Stimulated activated CD4-positive, alpha-beta T cell treated with anti-CD3 and anti-CD28 coated beads, Interleukin-15, amount 100 ng/mL, for 48 hours (primary cell): ENCODE data around the gene POLR3A.

Source experiments
- DNase-seq, 2 donors: peaks; one replicate each; pipeline ENCODE4 v3.0.0-alpha.2; 2020; ENCODE audit warnings: low read depth in 2 of 2

POLR3A gene

DNA sequence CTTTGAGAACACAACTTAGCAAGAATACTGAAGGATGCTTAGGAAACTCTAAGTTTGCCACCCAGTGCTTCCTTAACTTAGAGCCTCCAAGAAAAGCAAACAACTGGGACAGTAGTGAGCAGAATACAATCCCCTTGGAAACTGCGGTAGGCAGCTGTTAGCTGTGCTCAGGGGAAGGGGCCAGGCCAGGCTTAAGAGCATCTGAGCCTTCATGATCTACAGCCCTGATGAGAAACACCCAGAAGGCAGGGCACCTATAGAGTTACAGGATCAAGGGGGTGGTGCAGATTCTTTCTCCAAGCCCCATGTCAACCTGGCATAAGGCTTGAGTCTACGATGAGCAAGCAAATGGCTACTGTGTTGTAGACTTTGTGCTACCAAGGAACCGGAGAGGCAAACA lies 51.4 kb downstream of the POLR3A start:
- no peak for DNase-seq

DNA sequence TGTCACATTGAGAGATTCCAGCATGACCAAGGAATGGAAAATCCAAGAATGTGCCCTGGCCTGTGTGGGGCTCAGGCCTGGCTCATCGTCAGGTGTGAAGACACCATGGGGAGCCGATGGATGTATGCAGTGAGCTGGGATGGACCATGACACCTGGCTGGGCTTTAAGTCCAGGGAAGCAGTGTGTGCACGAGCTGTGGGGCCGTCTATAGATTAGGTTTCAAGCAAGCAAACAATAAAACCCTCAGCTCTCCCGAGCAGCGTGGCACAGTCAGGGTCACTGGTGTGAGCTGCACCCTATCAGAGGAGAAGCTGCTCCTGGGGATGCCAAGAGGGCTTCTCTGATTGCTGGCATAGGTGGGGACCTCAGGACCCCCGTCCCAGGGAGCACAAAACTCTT lies 52.3 kb downstream of the POLR3A start:
- DNase-seq = no peak

DNA sequence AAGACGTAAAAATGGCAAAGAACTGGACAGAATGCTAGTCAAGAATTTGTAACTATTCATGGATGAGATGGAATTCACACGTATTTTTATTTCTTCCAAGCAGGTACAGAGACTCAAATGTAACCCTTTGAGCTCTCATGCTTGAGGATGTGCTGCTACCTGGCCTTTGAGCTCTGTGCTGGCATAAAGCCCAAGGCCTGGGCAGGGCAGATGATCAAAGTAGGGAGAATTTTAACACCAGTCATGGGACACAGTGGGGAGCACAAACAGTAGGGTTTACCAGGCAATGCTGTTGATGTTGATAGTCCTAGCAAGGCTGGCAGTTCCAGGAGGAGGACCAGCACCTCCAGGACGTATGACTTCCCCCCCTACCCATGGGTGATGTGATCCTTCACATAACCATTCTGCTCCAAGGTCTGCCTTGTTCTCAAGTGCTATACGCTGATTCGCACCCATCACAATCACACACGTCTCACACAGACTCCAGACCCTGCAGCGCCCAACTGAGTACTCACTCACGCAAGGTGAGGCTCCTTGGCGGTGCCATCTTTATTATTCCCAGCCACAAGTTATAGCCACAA lies 54.1 kb downstream of the POLR3A start:
- no peak for DNase-seq

DNA sequence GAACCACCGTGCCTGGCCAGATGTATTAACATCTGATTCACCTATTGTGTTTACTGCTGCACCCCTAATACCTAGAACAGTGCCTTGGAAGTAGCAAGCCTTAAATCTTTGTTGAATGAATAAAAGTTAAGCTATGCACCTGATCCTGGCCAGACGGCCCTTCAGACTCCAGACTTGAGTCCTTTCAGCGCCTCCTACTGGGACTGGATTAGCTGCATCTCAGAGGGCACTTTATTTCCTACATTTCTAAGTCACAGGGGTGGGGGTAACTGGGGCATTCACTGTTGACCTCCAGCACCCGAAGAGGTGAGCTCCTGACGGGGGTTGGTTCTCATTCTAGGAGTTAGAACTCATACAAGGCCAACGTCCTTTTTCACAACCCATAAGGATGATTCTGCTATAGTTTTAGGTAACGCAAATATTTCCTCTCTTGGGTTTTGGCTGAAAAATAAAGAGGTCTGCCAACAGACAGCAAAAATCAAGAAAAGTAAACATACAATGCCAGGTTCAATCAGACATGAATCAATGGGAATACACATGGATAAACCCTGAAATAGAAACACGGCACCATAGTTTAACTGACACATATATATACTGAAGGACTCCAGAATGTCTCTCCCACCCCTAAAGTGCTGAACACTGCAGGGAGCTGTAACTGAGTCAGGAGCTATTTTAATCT lies 54.8 kb downstream of the POLR3A start:
- DNase-seq = no peak

DNA sequence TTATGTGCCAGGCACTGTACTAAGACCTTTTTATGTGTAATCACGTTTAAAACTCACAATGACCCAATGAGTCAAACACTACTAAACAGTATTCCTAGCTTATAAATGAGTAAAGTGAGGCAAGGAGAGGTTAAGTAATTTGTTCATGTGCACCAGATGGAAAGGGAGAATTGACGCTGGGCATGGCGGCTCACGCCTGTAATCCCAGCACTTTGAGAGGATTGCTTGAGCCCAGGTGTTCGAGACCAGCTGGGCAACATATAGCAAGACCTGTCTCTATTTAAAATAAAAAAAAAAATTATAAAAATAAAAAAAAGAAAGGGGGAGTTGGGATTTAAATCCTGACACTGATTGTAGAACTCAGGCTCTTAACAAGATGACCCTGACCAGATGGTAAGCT lies 56.0 kb downstream of the POLR3A start:
- DNase-seq = no peak

DNA sequence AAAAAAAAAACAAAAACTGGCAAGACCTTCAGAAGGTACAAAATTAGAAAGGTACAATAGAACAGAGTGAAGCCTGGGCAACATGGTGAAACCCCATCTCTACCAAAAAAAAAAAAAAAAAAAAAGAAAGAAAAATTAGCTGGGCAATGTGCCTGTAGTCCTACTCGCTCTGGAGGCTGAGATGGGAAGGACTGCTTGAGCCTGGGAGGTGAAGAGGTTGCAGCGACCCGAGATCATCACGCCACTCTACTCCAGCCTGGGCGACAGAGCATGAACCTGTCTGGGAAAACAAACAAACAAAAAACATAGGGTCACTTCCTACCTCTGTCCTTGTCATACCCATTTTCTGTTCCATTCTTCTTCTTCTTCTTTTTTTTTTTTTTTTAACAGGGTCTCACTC lies 57.2 kb downstream of the POLR3A start:
- no peak for DNase-seq

DNA sequence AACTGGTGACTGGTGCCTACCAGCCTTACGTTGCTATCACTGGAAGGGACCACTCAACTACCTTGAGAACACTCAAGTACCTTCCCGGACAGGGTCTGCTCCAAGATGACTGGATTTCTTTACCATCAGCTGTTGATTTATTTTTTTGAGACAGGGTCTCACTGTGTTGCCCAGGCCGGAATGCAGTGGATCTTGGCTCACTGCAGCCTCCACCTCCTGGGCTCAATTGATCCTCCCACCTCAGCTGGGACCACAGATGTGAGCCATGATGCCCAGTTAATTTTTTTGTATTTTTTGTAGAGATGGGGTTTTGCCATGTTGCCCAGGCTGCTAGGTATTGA lies 57.5 kb downstream of the POLR3A start:
- DNase-seq = no peak

DNA sequence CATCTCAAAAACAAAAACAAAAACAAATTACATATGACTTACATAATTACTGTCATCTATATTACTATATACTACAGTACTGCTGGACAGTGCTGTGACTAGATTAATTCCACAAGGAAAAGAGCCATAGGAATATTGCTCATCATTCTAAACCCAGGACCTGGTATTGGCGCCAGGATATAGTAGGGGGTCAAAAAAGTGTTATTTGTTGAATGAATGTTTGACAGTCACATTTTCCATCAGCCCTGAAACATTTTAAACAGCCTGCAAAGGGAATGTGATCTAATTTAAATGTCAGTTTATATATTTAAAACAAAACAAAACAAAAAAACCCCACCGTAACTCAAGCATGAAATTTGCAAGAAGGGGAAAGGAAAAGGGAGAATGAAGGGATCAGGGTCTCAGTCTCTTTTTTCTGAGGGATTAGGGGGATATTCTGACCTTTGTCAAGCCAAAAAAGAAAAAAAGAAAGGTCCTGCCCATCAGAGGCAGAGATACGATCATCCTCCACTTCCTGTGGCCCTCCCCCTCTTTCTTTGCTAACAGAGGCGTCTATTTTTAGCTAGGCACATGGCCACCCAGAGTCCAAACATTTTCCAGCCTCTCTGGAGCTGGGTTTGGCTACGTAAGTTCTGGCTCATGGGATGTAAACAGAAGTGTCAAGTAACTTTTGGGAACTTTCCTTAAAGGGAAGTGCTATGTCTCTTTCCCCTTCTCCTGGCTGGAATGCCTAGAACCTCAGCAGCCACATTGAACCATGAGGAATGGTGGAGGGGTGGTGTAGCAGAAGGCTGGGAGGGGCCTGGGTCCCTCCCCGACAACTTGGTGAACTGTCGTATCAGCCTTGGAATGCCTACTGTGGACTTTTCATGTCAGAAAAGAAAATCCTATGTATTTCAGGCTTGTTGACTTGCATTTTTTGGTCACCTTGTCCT lies 58.2 kb downstream of the POLR3A start:
- no peak for DNase-seq

DNA sequence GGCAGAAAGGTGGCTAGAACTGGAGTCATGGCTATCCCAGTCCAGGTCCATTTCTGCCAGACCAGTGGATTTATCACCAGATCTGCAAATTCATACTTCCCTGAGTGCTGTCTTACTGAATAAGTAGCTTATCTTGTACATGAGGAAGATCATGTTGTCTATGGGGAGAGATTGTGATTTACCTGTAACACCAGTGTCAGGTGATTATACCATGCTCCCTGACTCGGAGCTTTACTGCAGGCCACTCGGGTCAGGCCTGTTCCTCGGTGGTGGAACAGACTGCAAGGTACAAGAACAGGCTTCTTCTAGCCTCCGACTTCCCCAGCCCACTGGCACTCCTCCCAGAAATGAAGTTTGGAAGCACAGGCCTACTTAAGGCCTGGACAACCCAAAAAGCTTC lies 60.2 kb downstream of the POLR3A start:
- DNase-seq = no peak

DNA sequence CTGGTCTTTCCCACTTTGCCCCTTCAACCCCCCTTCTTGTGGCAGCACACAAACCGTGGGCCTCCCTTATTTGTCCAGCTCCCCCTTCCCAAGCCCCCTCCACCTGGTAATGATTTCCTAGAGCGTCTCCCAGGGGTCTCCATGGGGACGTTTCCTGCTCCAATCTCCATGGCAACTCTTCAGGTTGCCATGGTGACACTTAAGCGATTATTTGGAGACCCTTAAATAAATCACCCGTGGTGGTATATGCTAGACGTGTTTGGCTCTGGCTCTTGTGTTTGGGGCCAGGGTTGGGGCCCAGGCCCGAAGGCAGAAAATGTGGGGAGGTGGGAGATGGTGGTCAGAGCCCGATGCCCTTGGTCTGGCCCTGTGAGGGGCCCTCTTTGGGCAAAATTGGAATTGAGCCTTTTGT lies 61.7 kb downstream of the POLR3A start:
- no peak for DNase-seq

DNA sequence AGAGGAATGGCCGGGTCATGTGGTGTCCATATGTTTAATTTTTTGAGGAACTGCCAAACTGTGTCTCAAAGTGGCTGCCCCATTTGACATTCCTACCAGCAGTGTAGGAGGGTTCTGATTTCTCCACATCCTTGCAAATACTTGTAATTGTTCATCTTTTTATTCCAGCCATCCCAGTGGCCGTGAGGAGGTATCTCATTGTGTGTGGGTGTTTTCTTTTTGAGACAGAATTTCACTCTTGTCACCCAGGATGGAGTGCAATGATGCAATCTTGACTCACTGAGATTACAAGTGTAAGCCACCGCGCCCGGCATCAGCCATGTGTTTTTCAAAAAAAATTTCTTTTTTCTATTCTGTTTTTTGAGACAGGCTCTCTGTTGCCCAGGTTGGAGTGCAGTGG lies 64.0 kb downstream of the POLR3A start:
- peak in 1 of 2 donors; percentile 12 for DNase-seq

DNA sequence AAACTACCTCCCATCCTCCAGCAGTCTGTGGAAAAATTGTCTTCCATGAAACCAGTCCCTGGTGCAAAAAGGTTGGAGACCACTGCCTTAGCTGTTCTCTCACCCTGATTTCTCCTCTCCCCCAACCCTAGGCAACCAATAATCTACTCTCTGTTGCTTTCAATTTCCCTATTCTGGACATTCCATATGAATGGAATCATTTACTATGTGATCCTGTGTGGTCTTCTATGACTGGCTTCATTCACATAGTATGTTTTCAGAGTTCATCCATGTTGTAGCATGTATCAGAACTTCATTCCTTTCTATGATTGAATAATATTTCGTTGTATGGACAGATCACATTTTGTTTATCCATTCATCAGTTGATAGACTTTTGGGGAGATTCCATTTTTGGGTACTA lies 64.5 kb downstream of the POLR3A start:
- DNase-seq = no peak

DNA sequence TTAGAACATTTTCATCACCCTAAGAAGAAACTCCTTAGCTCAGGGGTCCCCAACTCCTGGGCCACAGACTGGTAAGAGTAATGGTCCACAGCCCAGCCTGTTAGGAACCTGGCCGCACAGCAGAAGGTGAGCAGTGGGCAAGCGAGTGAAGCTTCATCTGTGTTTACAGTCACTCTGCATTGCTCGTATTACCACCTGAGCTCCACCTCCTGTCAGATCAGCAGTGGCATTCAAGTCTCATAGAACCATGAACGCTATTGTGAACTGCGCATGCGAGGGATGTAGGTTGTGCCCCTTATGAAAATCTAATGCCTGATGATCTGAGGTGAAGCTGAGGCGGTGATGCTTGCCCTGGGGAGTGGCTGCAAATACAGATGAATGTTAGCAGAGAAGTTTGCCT lies 65.4 kb downstream of the POLR3A start:
- DNase-seq = no peak

DNA sequence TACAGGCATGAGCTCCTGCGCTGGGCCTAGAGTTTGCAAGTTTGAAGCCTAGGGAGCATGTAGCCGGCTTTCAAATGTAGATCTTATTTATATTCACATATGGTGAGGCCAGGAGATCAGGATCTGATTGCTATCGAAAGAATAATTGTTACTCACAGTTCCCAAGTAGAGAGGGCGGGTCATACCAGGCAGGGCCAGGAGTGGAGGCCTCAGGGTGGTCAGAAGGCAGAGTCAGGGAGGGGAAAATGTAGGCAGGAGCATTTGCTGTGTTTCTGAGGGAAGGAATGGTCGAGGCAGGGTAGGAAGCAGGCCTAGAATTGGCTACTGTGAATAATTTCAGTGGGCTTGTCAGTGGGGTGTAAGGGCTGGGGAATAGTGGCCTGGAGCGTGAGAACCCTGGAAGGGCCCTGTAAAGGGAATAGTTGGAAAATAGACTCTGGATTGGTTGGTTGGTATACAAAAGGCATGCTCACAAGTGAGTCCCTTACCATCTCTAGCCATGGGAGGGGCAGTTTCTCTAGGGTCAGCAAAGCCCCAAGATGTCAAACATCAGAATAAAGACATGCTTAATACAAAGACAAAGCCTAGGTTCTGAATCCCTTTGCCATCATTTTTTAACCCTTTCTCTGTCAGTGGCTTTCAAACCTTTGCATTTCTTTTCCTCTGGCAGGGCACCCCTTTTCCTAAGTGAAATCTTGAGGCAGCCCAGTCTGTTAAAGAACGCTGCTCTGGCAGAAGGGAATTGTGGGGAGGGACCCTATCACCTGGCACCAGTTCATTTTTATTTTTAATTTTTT lies 66.8 kb downstream of the POLR3A start:
- DNase-seq = no peak

DNA sequence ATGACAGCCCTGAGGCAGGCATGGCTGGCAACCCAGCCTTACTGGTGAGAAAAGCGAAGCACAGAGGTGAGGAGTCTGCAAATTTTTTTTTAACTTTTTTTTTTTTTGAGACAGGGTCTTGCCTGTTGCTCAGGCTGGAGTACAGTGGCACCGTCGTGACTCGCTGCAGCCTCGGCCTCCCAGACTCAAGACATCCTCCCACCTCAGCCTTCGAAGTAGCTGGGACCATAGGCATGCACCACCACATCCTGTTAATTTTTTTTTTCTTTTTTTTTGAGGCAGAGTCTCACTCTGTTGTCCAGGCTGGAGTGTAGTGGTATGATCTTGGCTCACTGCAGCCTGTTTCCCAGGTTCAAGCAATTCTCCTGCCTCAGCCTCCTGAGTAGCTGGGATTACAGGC lies 67.6 kb downstream of the POLR3A start:
- DNase-seq = no peak

DNA sequence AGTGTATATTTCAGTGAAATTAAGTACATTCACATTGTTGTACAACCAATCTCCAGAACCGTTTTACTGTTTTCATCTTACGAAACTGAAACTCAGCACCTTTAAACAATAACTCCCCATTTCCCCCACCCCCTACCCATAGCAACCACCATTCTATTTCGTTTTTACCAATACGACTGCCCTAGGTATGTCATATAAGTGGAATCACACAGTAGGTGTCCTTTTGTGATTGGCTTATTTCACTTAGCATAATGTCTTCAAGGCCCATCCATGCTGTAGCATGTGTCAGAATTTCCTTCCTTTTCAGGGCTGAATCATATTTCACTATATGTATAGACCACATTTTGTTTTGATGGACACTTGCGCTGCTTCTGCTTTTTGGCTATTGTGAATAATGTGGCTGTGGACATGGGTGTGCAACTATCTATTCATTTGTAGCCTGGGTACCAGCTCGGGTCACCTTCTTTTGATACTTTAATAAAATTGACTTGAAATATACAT lies 68.4 kb downstream of the POLR3A start:
- DNase-seq = no peak

DNA sequence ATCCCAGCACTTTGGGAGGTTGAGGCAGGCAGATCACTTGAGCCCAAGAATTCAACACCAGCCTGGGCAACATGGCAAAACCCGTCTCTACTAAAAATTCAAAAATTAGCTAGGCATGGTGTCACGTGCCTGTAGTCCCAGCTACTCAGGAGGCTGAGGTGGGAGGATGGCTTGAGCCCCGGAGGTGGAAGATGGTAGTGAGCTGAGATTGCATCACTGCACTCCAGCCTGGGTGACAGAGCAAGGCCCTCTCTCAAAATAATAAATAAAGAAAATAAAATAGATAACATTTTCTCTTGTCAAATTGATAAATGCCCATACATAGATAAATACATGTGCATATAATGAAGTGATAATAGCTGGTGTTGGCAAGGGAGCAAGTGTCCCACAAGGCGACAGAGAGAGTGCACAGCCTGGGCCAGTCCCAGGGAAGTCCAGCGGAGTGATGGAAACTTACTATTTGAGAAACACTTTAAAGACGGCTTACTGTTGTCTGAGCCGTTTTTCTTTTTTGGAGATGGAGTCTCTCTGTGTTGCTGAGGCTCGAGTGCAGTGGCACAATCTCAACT lies 69.3 kb downstream of the POLR3A start:
- DNase-seq = no peak

DNA sequence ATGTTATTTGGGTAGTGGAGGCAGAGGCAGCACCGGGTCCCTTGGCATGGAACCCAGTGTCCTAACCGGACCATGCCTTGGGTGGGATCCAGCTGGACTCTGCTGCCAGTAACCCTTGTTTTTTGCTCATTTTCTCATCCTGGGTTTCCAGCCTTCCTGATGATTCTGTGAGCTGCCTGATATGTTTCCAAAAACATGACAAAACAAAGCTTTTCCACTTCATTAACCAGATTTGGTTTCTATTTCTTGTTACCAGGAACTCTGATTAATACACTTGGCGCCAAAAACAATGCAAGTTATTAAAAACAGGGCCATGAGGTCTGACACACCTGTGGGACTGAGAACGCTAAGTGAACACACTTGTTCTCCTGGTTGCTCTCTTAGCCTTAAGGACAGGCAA lies 69.9 kb downstream of the POLR3A start:
- no peak for DNase-seq

DNA sequence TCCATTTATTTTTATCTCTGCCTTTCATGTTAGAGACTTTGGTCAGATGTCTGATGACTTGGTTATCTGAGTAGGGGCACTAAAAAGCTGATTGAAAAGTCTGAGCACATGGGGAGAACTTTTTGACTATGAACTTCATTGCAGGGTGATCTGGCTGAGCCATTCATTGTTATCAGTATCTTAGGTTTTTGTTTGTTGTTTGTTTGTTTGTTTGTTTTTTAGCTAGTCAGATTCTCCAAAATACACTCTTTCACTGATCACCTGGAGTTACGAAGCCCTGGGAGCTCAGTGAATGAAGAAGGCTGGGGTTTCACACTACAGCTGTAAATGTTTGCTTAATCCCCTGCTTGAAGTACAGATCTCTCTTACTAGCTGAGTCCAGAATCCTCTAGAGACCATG lies 74.2 kb downstream of the POLR3A start:
- DNase-seq = no peak

DNA sequence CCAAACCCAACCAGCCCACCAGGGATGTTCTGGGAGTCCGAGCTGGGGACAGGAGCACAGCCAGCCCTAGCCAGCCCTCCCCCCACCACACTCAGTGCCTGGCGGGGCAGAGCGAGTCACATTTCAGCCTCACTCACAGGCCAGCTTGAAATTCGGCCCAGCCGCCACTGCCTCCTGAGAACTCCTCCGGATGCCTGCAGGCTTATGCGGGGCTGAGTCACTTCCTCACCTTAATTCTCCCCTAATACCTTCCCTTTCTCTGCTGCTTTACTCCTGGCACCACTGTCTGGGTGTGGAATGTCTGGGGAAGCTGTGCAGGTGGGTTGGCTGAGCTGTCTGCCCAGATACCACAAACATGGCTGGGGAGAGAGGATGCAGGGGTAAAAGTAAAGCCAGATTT lies 80.1 kb downstream of the POLR3A start:
- no peak for DNase-seq

DNA sequence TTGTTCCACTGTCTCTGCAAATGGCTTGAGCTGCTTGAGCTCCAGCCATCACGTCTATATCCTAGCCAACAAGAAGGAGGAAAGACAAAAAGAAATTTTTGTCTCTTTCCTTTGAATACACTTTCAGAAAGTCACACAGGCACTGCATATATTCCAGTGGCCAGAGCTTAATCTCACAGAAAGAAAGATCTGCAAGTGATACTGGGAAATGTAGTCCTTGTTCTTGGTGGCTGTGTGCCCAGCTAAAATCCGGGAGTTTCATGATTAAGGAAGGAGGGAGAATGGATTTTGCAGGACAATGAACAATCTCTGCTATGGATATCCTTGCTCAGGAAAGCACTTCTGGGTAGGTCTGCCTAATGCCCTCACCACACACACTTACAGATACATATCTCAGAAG lies 83.2 kb downstream of the POLR3A start:
- DNase-seq = no peak

DNA sequence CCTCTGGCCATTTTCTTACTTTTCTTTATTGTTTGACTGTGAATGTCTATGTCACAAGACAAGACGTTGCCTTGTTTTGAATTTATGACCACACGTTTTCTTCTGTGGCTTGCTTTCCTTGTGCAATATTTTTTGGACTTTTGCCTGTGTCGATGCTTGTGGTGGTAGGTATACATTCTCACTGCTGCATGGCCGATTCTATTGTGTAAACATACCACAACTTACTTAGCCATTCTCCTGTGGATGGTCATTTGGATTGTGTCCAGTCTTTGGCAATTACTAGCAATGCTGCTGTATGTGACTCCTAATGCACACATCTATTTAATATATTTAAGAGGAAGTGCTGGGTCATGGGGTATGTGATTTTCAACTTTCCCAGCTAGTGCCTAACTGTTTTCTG lies 84.8 kb downstream of the POLR3A start:
- no peak for DNase-seq
